WI38 (cell line): ENCODE measurements around the gene CHD5.

Experiments
- H3K4me3 ChIP-seq: 2 replicates; pipeline ENCODE4 v1.5.1; 2011; ENCODE audit warnings: low read depth, mild to moderate bottlenecking, control low read depth, low read length
- TF ChIP-seq, protein P1 (sequence below): IDR thresholded peaks from 2 replicates; pipeline ENCODE4 v1.5.1; 2012; ENCODE audit warnings: low read depth, mild to moderate bottlenecking, control low read depth, low read length

CHD5 gene

DNA sequence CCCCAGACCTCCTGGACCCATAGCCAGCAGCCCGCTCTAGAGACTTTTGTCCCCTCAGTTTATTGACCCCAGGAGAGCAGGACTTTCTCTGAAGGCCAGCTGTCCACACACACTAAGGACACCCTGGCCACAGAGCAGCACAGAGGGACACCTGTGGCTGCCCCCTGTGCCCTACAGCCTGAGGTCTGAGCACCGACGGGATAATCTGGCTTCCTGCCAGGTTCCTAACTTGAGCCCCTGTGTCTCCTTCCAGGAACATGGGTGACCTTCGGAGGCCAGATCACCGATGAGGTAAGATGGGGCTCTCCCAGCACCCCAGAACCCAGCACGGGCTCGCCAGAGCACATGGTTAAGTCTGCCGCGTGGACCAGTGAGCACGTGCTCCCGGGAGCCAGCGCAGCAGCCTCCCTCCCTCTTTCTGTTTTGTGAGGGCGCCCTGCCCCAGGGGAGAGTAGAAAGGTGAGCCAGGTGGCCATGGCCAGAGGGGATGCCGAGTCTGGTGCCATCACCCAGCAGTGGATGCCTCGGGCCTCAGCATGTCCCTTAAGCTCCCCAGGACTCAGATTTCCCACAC, 106.6 kb downstream of the CHD5 start:
- no peak overlapping the region for H3K4me3 ChIP-seq
- TF ChIP-seq, protein P1, sequence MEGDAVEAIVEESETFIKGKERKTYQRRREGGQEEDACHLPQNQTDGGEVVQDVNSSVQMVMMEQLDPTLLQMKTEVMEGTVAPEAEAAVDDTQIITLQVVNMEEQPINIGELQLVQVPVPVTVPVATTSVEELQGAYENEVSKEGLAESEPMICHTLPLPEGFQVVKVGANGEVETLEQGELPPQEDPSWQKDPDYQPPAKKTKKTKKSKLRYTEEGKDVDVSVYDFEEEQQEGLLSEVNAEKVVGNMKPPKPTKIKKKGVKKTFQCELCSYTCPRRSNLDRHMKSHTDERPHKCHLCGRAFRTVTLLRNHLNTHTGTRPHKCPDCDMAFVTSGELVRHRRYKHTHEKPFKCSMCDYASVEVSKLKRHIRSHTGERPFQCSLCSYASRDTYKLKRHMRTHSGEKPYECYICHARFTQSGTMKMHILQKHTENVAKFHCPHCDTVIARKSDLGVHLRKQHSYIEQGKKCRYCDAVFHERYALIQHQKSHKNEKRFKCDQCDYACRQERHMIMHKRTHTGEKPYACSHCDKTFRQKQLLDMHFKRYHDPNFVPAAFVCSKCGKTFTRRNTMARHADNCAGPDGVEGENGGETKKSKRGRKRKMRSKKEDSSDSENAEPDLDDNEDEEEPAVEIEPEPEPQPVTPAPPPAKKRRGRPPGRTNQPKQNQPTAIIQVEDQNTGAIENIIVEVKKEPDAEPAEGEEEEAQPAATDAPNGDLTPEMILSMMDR, result no peak

DNA sequence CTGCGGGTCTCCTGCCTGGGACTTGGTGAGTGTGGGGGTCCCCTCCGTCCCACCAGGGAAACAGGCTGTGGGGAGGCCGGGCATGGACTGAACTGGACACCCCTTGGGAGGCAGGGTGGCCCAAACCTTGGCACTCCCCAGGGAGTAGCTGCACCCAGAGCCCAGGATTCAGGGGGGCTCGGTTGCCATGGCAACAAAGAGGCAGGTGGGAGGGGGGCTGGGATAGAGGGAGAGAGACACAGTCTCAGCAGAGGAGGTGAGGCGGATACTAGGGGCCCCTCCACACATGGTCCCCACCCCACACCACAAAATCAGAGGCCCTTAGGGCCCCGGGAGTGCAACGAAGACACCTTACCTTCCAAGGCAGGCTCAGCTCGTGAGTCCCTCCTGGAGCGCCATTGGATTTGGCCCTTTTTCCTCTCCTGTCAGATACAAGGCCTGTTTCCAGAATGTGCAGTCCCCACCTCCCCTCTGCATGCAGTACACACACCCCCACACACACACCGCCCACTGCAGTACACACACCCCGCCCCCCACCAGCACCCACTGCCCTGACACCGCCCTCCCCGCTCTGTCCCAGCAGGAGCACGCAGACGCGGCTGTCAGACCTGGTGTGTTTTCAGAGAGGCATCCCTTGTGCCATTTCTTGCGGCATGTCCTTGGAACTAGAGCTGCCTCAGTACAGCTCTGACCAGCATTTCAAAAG, 107.2 kb downstream of the CHD5 start:
- no peak overlapping the region for H3K4me3 ChIP-seq
- TF ChIP-seq, protein P1, result no peak

DNA sequence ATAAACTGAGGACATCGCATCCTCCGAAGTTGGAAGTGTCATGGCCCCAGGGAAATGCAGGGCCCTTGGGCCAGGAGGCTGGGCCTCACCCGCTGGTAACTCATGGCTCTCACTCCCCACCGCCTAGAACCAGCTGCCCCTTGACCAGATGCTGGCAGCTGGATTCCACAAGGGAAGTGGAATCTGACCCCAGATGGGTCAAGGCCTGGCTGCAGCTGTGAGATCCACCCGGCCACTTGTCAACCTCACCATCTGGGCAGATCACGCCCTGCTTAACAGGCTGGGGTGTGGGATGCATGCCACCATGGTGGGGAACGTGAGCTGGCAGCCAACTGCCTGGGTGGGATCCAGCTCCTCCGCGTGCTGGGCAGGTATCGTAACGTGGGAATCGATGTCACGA, 108.9 kb downstream of the CHD5 start:
- TF ChIP-seq, protein P1, result no peak
- no peak overlapping the region for H3K4me3 ChIP-seq

DNA sequence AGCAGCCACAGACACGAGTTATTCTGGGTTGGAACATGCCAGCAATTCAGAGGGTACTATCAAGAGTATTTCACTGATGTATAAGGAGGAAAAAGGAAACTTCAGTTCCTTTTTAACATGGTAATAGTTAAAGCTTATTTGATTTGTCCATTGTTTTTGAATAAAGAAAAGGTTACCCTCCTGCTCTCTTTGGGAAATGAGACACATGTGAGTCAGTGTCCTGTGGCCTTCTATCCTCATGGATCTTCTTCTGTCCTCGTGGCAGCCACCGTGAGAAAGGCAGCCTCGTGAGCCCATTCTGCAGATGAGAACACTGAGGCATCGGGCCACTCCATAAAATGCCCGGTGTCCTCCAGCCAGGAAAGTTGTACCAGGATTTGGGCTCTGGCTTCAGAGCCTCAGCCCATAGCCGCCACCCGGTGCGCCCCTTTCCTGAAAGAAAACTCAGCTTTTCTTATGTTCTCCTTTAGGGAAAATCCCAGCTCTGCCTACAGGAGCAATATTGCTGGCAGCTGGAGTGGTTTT, 109.6 kb downstream of the CHD5 start:
- TF ChIP-seq, protein P1, result no peak
- H3K4me3 ChIP-seq, result no peak overlapping the region

DNA sequence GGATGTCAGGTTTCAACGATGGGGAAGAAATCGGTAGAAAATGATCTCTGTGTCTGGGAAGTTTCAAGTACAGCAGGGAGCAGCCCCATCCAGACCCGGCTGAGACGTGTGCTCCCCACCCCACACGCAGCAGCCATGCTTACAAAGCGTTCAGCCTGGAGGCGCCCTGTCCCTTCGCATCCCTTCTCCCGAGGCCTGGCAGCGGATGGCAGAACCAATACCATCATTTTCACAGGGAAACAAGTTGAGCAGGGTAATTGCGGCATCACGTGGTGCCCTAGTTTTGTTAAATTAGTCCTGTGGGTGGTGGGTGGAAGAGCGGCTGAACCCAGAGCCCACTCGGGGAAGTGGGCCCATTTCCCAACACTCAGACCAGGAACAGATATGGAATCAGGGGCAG, 110.5 kb downstream of the CHD5 start:
- TF ChIP-seq, protein P1, result no peak
- H3K4me3 ChIP-seq, result no peak overlapping the region

DNA sequence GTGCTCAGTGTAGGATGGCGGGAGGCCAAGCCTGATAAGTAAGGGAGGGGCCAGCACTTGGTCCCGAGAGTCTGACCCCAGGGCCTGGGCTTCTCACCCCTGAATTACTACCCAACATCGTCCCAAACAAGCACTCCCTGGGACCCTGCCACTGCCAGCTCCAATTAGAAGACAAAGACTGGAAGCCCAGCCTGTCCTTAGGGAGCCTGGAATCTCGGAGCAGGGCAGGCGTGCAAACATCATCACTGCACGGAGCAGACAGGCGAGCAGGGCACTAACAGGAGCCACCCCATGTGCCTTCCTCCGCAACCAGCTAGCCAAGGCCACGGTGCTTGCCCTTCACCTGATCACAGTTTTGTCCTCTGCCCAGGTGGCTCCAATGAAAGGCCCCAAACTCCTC, 111.2 kb downstream of the CHD5 start:
- H3K4me3 ChIP-seq, result no peak overlapping the region
- TF ChIP-seq, protein P1, result no peak

DNA sequence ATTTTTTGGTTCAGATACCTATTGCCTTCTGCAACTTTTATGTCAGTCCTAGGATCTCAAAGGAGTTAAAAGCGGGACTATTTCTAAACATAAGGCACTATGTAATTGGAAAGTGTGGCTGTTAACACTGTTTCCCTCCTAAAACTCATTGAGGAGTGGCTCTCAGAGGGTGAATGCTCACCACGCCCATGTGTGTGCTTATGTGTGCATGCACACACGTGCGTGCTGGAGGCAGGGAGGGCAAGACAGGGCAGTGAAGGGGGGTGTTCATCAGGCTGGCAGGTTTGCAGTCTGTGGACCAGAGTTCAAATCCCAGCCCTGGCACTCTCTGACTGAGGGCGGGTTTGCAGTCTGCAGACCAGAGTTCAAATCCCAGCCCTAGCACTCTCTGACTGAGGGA, 112.0 kb downstream of the CHD5 start:
- TF ChIP-seq, protein P1, result no peak

More for the DNA sequence above, 112.0 kb downstream of the CHD5 start:
- H3K4me3 ChIP-seq, result no peak overlapping the region
